CMK (cell line): ENCODE data around the gene MSI2.

Source experiments
- DNase-seq: peaks from one replicate; pipeline ENCODE4 v3.0.0-alpha.2; 2010; ENCODE audit warnings: low read depth

The MSI2 gene

DNA sequence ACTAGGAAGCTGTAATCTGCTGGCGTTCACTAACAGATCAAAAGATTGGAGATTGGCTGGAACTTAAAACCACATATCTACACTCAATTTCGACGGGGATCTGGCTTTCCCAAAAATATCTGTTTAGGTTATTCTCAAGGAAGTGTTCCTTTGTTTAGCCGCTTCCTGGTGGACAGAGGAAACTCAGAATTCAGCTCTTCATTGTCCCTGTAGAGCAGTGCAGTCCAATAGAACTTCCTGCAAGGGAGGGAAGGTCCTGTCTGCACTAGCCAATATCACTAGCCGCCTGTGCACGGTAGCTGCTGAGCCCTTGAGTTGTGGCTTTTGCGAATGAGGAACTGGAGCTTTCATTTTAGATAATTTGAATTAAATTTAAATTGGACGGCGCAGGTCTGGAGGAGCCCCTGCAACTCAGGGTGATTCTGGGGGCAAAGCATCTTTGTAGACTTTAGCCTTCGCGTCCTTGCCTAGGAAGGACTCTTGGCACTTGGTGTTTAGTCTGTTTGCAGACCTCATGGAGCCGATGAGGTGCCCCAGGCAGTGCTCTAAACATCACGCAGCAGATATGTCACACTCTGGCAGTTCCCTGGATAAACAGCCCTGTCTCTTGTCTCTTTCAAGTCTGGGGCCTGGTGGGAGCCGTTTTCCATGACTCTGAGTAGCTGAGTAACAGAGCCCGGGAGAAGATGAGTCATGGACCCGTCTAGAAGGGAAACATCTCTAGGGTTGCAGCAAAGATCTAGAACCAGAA, 366.5 kb downstream of the MSI2 start:
- no peak for DNase-seq

GRCh38 chr17:57623620-57624019, 367.3 kb downstream of the MSI2 start:
- DNase-seq: no peak

- no peak for DNase-seq
Measured at GRCh38 chr17:57624386-57624785, 368.1 kb downstream of the MSI2 start.

DNA sequence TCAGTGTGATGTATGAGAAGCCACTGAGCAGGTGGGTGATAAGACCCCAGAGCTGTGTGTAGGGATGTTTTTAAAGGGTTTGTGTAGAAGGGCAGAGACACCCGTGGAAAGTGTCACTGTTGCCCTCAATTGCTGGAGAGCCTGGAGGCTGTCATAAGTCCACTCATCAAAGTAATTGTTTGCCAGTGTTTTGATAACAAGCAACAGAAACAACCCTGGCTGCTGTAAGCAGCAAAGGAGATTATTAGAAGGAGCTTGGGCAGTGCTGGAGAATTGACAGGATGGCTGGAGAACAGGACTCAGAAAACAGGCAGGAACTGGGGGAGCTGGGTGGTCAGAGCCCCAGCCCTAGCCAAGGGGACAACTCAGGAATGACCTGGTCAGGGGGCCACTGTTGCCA, 369.2 kb downstream of the MSI2 start:
- no peak for DNase-seq

- no peak for DNase-seq
Measured at GRCh38 chr17:57625957-57626356, 369.6 kb downstream of the MSI2 start.

DNA sequence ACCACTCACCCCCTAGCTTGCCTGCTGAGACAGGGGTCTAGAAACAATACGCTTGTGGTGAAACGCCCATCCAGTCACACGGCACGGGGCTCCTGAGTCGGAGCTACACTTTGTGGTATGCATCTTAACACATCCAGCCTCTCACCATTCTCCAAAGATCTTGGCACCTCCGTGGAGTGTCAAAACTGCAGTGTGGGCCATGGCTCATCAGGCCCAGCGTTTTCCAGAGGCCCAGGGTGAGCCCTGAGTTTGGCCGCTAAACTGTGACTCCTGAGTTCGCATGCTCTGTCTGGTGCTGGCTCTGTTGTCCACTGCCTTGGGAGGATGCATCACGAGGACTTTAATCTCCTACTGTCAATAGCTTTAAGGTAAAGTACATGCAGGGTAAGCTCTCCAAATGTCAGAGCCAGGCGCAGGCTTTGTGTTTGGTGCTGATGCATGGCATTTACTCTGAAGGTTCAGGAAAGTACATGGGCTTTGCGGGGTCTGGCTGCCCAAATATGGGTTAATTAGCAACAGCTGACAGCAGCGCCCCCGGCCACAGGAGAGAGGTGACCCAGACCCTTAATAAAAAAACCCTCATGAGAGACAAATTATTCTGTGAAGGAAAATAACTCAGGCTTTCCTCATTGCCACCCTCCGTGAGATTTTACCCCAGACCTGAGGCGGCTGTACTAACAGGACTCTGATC, 370.3 kb downstream of the MSI2 start:
- no peak for DNase-seq

- no peak for DNase-seq
Measured at GRCh38 chr17:57627591-57627990, 371.3 kb downstream of the MSI2 start.

- DNase-seq: no peak
Measured at GRCh38 chr17:57628421-57628820, 372.1 kb downstream of the MSI2 start.

GRCh38 chr17:57629470-57629869, 373.1 kb downstream of the MSI2 start:
- DNase-seq: no peak

GRCh38 chr17:57629886-57630285, 373.6 kb downstream of the MSI2 start:
- no peak for DNase-seq

DNA sequence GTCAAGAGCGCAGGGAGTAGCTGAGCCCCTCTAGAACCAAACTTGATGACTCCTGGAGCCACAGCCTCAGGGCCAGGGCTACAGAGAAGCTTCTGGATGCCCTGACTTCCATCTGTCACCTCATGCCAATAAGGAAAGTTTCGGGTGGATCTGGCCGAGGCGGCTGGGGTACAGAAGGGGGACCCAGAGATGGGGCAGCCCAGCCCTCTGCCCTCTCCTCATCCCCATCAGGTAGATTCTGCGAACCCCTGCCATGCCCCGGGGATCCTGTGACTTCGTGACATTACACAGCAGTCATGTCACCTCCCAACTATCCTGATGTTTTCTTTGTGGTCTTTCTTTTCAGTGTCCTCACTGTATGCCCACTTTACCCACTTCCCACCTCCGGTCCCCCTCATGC, 374.4 kb downstream of the MSI2 start:
- DNase-seq: no peak

DNA sequence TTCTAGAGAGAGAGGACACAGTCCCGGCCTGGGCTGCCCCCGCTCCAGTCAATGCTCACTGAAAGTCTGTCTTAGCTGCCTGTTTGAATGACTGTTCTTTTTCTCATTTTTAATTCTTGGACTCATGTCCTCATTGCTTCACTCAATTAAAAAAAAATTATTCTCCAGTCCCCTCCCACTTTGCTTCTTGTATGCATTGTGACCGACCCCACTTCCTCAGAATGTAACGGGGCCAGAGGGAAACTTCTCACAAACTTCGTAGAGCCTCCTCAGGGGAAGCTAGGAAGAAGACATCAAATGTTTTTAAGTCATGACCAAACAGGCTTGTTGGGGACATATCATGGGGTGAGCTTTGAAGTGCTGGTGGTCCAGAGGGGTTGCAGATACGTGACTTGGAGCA, 375.5 kb downstream of the MSI2 start:
- DNase-seq: no peak

DNA sequence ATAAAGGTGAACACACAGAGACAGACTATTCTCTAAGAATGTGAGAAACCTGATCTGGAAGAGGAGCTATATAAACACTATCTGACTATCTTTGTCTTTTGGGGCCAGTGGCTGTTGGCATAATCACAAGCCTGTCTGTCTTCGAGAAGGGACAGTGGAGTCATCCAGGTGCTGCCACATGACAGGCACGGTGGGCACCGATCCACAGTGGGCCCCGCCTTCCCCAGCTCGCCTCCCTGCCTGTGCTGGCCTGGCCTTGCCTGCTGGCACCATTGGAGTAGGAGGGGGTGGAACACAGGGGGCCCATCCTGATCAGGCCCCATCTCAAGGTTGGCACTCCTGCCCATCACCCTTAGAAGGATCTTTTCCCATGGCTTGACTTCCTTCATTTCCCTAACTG, 376.0 kb downstream of the MSI2 start:
- no peak for DNase-seq

- DNase-seq: no peak
Measured at GRCh38 chr17:57633236-57633635, 376.9 kb downstream of the MSI2 start.

- no peak for DNase-seq
Measured at GRCh38 chr17:57634713-57635465, 378.6 kb downstream of the MSI2 start.

DNA sequence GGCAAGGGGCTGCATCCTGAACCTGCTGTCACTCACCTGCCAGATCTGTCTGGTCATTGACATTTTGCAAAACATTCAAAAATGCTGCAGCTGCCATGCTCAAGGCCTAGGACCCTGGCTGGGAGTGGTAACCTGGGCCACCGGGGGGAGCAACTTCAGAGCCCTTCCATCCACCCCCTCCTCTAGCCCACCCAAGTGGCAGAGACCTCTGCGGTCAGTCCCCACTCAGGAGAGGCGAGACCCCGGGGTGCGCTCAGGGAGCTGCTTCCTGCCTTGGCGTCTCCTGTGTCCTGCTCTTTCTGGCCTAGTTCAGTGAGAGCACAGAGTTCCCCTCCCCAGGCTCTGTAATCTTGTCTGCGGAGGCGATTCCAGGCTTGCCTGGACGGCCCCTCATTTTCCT, 380.0 kb downstream of the MSI2 start:
- DNase-seq: no peak

DNA sequence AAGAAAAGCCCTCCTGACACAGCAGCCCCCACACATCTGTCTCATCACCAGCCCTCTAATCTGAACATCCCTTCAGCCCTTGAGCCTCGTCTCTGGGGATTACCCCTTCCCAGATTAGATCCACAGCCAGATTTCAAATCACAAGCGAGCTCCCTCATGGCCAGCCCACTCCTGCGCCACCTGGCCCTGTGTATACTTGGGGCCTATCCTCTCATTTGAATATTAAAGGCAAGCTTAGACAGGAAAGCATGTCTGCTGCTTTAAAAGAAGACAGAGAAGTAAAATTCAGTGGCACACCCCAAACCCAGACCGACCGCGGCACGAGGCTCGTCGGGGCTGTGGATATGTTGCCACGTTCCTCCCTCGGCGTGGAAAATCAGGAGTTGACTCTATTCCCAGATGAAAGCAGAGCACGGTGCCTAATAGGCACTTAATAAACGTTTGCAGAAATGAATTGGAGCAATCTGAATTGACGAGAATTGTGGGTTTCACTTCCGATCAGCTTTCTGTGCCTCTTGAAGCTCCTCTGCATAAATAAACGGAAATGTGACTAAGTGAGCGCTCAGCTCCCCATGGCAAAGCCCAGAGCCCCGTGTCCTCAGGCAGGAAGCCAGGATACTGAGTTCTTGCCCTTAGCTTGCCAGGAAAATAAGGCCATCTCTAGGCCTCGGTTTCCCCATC, 380.8 kb downstream of the MSI2 start:
- no peak for DNase-seq

GRCh38 chr17:57637666-57638010, 381.3 kb downstream of the MSI2 start:
- no peak for DNase-seq

GRCh38 chr17:57638284-57638683, 382.0 kb downstream of the MSI2 start:
- DNase-seq: no peak

DNA sequence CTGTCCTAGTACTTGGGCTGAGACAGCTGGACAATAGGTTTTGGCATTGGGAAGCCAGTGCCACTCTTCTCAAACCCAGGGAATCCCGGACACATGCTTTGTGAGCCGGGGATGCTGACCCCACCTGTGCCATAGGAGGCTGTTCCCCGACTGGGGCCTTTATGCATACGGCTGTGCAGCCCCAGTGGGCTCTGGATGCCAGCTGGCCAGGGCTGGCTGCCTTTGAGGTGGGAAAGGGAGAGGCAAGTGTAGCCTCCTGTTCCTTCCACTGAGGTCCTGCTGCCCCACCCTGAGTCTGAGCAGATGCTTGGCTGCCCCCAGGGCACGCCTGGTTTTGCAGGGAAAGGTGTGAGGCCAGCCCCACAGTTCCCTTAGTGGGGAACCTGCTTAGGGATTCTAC, 383.1 kb downstream of the MSI2 start:
- no peak for DNase-seq

- no peak for DNase-seq
Measured at GRCh38 chr17:57640079-57640478, 383.8 kb downstream of the MSI2 start.

GRCh38 chr17:57641761-57642160, 385.4 kb downstream of the MSI2 start:
- no peak for DNase-seq

- no peak for DNase-seq
Measured at GRCh38 chr17:57643062-57643461, 386.7 kb downstream of the MSI2 start.
